SK-N-MC (cell line): ENCODE results near the gene RASIP1.

Experiments
- DNase-seq: peaks from one replicate; pipeline ENCODE4 v3.0.0-alpha.2; 2011; ENCODE audit warnings: low read depth, low spot score
- H3K27ac ChIP-seq: fragments of 200-600 bp; sonication (generic); 2 replicates; pipeline ENCODE4 v1.5.1; 2016; ENCODE audit warnings: mixed run types
- H3K36me3 ChIP-seq: fragments of 200-600 bp; sonication (generic); 2 replicates; pipeline ENCODE4 v1.6.1; 2017; ENCODE audit warnings: antibody characterized with exemption, low read length, mixed read lengths; ENCODE audit not compliant: insufficient read depth
- H3K4me3 ChIP-seq: fragments of 200-600 bp; sonication (generic); 2 replicates; pipeline ENCODE4 v1.5.1; 2016
- H3K9ac ChIP-seq: fragments of 200-600 bp; sonication (generic); 2 replicates; pipeline ENCODE4 v1.8.0; 2017; ENCODE audit warnings: mixed run types, mixed read lengths; ENCODE audit not compliant: insufficient read length
- H3K9me3 ChIP-seq: fragments of 200-600 bp; sonication (generic); 2 replicates; pipeline ENCODE4 v1.6.1; 2017; ENCODE audit warnings: low read depth, mild to moderate bottlenecking, antibody characterized with exemption, low read length, moderate library complexity, mixed read lengths
- EZH2 ChIP-seq: fragments of 200-600 bp; sonication (generic); IDR thresholded peaks from one replicate; pipeline ENCODE4 v1.6.1; 2017; ENCODE audit warnings: antibody characterized with exemption
- FOXP2 ChIP-seq: optimal IDR thresholded peaks from 2 replicates; pipeline ENCODE3; 2011; ENCODE audit warnings: mild to moderate bottlenecking, moderate library complexity; ENCODE audit not compliant: insufficient read depth; ENCODE audit errors: extremely low read length, control extremely low read depth
- POLR2AphosphoS5 ChIP-seq: IDR thresholded peaks from 2 replicates; pipeline ENCODE4 v1.6.1; 2012; ENCODE audit warnings: mild to moderate bottlenecking, low read depth, low read length, borderline replicate concordance

RASIP1 gene

DNA sequence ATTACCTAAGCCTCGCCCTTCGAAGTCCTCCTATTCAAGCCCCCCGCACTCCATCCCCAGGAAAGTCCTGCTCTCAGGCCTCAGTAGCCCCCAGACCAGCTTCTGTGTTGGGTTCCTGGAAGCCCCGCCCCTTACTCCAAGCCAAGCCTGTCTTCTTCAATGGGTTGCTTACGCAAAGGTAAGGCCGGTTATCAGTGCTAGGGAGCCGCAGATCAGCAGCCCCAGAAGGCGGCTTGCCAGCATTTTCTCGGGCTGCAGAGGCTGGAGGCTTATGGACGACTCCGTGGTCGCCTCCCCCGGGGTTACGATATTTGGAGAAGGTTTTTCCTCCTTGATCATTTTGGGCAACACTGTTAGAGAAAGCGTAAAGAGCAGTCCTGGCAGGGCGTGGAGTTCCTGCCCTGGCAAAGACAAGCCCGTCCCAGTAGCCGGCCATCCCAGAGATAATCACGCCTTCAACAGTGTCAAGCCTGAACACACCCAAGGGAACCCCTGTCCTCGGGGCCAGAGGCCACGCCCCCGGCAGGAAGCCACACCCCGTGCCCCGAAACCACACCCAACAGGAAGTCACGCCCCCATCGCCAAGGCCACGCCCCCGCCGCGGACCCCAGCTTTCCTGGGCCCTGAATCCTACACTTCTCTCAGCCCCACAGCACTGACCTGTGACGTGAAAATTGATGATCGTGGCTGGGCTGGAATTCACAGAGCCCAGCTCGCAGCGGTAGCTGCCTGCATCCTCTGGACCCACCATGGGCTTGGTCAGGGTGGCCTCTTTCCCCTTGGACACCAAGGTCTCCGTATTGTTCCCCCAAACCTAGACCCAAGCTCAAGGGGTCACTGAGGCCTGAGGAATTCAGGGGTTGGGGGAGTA lies 954 bp upstream of the RASIP1 start:
- H3K27ac ChIP-seq: no peak overlapping the region

DNA sequence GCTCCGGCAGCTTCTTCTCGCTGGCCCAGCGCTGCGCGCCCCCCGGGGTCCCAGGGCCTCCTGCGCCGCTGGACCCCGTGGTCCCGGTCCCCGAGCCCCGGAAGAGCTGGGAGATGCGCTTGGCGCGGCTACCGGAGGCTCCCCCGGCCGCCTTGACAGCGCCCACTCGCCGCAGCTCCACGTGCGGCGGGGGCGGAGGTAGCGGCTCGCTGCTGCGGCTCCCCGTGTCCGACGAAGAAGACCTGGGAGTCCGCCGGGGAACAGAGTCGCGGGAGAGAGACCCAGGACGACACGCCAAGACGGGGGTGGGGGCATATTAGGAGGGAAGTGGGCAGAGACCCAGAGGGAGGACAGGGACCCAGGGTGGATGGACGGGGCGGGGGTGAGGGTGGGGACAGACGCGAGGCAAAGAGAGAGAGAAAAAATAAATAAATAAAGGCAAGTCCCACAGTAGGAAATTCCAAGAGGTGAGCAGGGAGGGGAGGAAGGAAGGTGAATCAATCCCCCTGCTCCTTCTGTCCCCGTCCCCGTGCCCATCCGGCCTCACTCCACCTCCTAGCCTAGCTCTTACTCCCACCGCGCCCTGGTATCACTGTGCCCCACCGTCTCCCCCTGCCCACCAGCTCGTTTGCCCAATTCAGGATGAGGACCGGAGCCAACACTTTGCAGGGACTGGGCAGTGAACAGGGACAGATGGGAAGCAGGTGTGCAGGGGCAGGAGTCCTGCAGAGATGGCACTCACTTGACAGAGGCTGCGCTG lies 826 bp downstream of the RASIP1 start:
- Histone ChIP-seq H3K27ac (no peak overlapping the region), H3K4me3 (peak overlapping the region; percentile 68), H3K9ac (peak overlapping the region; percentile 53), H3K36me3 (no peaks in the 10 kb centered on the region), H3K9me3 (no peaks in the 10 kb centered on the region)
- TF ChIP-seq POLR2AphosphoS5 (no peak), FOXP2 (no peak), EZH2 (no peak)
- DNase-seq: no peak

More for the DNA sequence above, 954 bp upstream of the RASIP1 start:
- Histone ChIP-seq H3K4me3 (no peak overlapping the region), H3K9ac (no peak overlapping the region), H3K9me3 (no peaks in the 10 kb centered on the region), H3K36me3 (no peaks in the 10 kb centered on the region)
- DNase-seq: no peak
- no peak for TF ChIP-seq POLR2AphosphoS5
- TF ChIP-seq EZH2: no peak
- TF ChIP-seq FOXP2: no peak

DNA sequence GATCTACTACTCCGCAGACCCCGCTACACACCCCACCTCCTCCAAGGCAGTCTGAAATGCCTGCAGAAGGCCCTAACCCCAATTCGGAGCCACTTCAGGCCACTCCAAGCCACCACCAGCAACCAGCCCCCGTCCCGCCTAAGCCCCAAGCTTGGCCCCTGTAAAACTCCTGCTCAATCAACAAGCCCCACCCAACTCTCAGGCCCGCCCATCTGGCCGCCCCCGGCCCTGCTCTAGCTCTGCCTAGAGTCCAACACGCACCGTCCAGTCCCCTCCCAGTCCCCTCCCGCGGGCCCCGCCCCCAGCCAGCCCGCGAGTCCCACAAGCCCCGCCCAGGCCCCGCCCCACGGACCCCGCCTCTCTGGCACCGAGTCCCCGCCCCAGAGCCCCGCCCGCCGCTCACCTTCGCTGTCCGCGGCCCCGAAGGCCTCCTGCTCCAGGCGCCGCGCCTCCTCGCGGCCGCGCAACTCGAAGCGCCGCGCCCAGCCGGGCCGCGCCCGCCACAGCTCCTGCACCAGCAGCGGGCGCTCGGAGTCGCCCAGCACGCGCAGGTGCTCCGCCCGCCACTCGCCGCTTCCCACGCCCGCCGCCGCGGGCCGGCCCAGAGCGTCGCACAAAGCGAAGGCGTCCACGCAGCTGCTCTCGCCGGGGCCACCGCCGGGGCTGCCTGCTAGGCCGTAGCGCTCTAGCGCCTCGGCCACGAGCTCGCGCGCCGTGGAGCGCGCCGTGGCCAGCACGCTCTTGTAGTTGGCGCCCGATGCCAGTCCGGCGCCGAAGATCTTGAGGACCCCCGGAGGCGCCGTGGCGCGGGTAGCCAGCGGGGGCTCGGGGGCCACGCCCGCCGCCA lies 1.6 kb downstream of the RASIP1 start:
- no peak for DNase-seq
- Histone ChIP-seq H3K4me3 (peak overlapping the region; percentile 68), H3K27ac (peak overlapping the region; percentile 4; the same call in 1 of the 2 replicates), H3K9ac (peak overlapping the region; percentile 53), H3K9me3 (no peaks in the 10 kb centered on the region), H3K36me3 (no peaks in the 10 kb centered on the region)
- TF ChIP-seq FOXP2 (no peak), POLR2AphosphoS5 (peak; percentile 34; the same call in 1 of the 2 replicates)

DNA sequence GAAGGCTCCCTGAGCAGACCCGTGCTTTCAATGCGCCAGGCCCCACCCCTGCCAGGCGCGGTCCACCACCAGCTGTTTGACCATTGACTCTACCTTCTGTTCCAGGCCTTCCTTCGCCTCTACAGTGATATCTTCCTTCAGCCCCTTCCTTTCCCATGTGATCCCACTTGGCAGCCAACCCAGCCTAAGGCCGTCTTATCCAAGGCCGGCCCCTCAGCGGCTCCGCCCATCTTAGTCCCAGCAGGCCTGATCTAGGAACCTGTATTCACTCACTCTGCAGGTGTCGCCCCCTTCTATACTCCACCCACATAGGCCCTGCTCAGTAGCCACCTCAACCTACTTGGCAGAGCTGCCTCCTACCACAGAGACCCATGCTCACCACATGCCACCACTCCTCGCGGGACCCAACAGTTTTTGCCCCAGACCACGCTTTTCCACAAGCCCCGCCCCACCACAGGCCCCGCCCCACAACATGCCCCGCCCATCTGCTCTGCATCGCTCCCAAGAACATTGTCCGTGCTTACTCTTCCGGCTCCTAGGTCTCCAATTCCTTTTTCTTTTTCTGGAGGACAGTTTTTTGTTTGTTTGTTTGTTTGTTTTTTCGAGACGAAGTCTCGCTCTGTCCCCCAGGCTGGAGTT lies 2.9 kb downstream of the RASIP1 start:
- Histone ChIP-seq H3K27ac (no peak overlapping the region; the same call in 1 of the 2 replicates), H3K36me3 (no peaks in the 10 kb centered on the region), H3K4me3 (no peak overlapping the region), H3K9ac (no peak overlapping the region), H3K9me3 (no peaks in the 10 kb centered on the region)
- TF ChIP-seq FOXP2: no peak
- no peak for TF ChIP-seq EZH2
- no peak for TF ChIP-seq POLR2AphosphoS5
- no peak for DNase-seq

DNA sequence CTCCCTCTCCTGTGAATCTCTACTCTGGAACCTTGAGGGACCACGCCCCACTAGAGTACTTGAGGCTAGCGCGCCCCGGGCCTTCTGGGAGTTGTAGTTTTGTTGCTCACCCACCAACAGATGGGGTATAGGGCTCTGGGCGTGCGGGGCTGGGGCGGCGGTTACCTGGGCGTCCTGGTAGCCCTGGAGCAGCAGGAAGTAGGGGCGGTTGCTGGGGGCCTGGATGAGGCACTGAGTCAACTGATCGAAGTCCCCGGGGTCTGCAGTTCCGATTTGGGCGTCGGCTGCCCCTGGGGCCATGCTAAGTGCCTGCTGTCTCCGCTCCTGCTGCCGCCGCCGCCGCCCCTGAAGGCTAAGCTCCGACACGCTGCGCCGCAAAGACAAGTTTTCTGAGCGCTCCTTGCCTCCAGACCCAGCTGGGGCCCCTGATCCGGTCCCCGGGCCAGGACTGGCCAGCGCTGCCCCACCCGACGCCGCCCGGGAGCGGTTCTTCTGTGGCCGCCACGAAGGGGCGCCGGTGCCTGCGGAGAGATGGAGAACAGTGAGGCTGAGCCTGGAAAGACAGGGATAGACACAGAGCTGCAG lies 5.3 kb downstream of the RASIP1 start:
- Histone ChIP-seq H3K27ac (no peak overlapping the region), H3K4me3 (no peak overlapping the region), H3K36me3 (no peaks in the 10 kb centered on the region), H3K9me3 (no peaks in the 10 kb centered on the region), H3K9ac (no peak overlapping the region)
- TF ChIP-seq EZH2 (no peak), POLR2AphosphoS5 (no peak)
- no peak for DNase-seq

DNA sequence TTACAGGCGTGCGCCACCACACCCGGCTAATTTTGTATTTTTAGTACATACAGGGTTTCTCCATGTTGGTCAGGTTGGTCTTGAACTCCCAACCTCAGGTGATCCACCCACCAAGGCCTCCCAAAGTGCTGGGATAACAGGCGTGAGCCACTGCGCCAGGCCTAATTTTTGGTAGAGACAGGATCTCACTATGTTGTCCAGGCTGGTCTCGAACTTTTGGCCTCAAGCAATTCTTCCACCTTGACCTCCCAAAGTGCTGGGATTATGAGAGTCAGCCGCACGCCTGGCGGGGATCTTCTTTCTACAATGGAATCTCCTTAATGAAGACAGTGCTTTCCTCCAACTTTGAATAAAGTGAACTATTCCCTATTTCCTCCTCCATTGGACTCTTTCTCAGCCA lies 5.8 kb downstream of the RASIP1 start:
- H3K9ac ChIP-seq: no peak overlapping the region
- no peaks in the 10 kb centered on the region for H3K36me3 ChIP-seq
- TF ChIP-seq EZH2: no peak
- no peak for TF ChIP-seq FOXP2
- TF ChIP-seq POLR2AphosphoS5: no peak
- no peak overlapping the region for H3K27ac ChIP-seq
- no peaks in the 10 kb centered on the region for H3K9me3 ChIP-seq
- H3K4me3 ChIP-seq: no peak overlapping the region
- no peak for DNase-seq

DNA sequence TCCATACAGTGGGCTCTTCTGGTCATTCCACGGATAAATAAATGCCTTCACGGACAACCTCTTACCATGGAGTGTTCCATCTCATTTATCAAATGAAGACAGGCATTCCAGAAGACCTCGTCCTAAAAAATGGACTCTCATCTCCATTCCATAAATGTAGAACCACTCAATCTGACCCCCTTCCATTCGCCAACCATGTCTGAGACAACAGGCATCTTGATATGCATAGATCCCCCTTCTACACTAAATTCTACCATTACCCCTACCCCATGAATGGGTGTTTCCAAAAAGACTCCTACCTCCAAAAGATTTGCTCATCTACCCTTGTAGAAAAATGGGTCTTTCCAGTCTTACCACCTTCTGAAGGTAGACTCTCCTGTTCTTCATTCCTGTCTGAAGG lies 9.0 kb downstream of the RASIP1 start:
- no peak for DNase-seq
- no peaks in the 10 kb centered on the region for H3K36me3 ChIP-seq
- no peak overlapping the region for H3K4me3 ChIP-seq
- H3K27ac ChIP-seq: no peak overlapping the region
- TF ChIP-seq POLR2AphosphoS5 (no peak), EZH2 (no peak), FOXP2 (no peak)
- H3K9ac ChIP-seq: no peak overlapping the region
- no peaks in the 10 kb centered on the region for H3K9me3 ChIP-seq
